ENCODE data around the gene CORO2B.

Gene CORO2B

GRCh38 chr15:68578980-68579935 is at the start of gene CORO2B:
TSS of gene CORO2B (plus strand) at chr15:68578993. CDS start at chr15:68579263, 270 bp downstream.
- DNase-seq, result no peak

- no peak for DNase-seq
Measured at GRCh38 chr15:68531387-68532179, 47.2 kb upstream of the CORO2B start.

- DNase-seq, result no peak
Measured at GRCh38 chr15:68536331-68537095, 42.3 kb upstream of the CORO2B start.

GRCh38 chr15:68537097-68537496 is 41.7 kb upstream of the CORO2B start:
- no peak for DNase-seq

- no peak for DNase-seq
Measured at GRCh38 chr15:68537506-68537905, 41.3 kb upstream of the CORO2B start.

- no peak for DNase-seq
Measured at GRCh38 chr15:68538311-68538710, 40.5 kb upstream of the CORO2B start.

GRCh38 chr15:68541743-68542142 is 37.0 kb upstream of the CORO2B start:
- no peak for DNase-seq

GRCh38 chr15:68542348-68542747 is 36.4 kb upstream of the CORO2B start:
- no peak for DNase-seq

GRCh38 chr15:68542771-68543164 is 36.0 kb upstream of the CORO2B start:
- no peak for DNase-seq

GRCh38 chr15:68543165-68544008 is 35.4 kb upstream of the CORO2B start:
- DNase-seq, result no peak

GRCh38 chr15:68546318-68546717 is 32.5 kb upstream of the CORO2B start:
- no peak for DNase-seq

- DNase-seq, result no peak
Measured at GRCh38 chr15:68548364-68548763, 30.4 kb upstream of the CORO2B start.

- DNase-seq, result no peak
Measured at GRCh38 chr15:68550004-68550403, 28.8 kb upstream of the CORO2B start.

GRCh38 chr15:68550498-68551295 is 28.1 kb upstream of the CORO2B start:
- DNase-seq, result peak; percentile 26 to 79 (median 69)

GRCh38 chr15:68551296-68551635 is 27.5 kb upstream of the CORO2B start:
- no peak for DNase-seq

GRCh38 chr15:68552344-68552743 is 26.4 kb upstream of the CORO2B start:
- no peak for DNase-seq

- DNase-seq, result no peak
Measured at GRCh38 chr15:68552773-68553172, 26.0 kb upstream of the CORO2B start.

- no peak for DNase-seq
Measured at GRCh38 chr15:68553314-68553993, 25.3 kb upstream of the CORO2B start.

GRCh38 chr15:68553994-68554720 is 24.6 kb upstream of the CORO2B start:
- DNase-seq, result peak; percentile 17 to 30 (median 22)

Data from activated naive CD4-positive, alpha-beta T cell (primary cell).